HEK293 (cell line): Measurements from ENCODE around the gene STX1B.
A peak's percentile ranks its signal among the peaks of the same experiment; 100 is the strongest.

Experiments used
- CTCF ChIA-PET: fragments of 350-600 bp; formaldehyde crosslinking; extraction: SDS; loops from one replicate; lab custom pipeline; 2021; ENCODE audit warnings: antibody characterized with exemption; lab: Yijun Ruan, JAX
- POLR2A ChIA-PET: fragments of 300-600 bp; formaldehyde crosslinking; extraction: SDS; loops from one replicate; lab custom pipeline; 2020; ENCODE audit warnings: antibody characterized with exemption, inconsistent platforms; lab: Yijun Ruan, JAX
- H3K27ac ChIP-seq: fragments of 200-500 bp; sonication (Bioruptor generic); 2 replicates; pipeline ENCODE4 v1.5.1; 2014; ENCODE audit warnings: low read depth, low read length, control low read depth, inconsistent platforms; ENCODE audit errors: extremely low read depth
- H3K36me3 ChIP-seq, 2 experiments: fragments of 200-500 bp in 1 of 2; sonication (Bioruptor generic) in 1 of 2; 1 replicate in 1 of 2; 2 replicates in 1 of 2; pipeline ENCODE4 v1.5.1; 2014 to 2017; ENCODE audit warnings: inconsistent platforms in 2 of 2, low read length in 2 of 2; ENCODE audit not compliant: control insufficient read depth in 2 of 2, insufficient read depth in 1 of 2
- H3K4me1 ChIP-seq: fragments of 200-500 bp; sonication (Bioruptor generic); 2 replicates; pipeline ENCODE4 v1.5.1; 2014; ENCODE audit warnings: mild to moderate bottlenecking, low read length, inconsistent platforms; ENCODE audit not compliant: control insufficient read depth, insufficient read depth
- H3K4me3 ChIP-seq: 2 replicates; pipeline ENCODE4 v1.5.1; 2011; ENCODE audit warnings: low read depth, mild to moderate bottlenecking, control low read depth, low read length, moderate library complexity
- H3K9me3 ChIP-seq: fragments of 200-500 bp; sonication (Bioruptor generic); 2 replicates; pipeline ENCODE4 v1.5.1; 2014; ENCODE audit warnings: low read depth, low read length, inconsistent platforms; ENCODE audit not compliant: control insufficient read depth, insufficient read depth
- GLI4 ChIP-seq: fragments of 450-650 bp; formaldehyde crosslinking; IDR thresholded peaks from 2 replicates; pipeline ENCODE4 v1.5.1; 2016; ENCODE audit warnings: missing biosample characterization, missing genetic modification characterization
- GLIS2 ChIP-seq: fragments of 450-650 bp; formaldehyde crosslinking; IDR thresholded peaks from 2 replicates; pipeline ENCODE4 v1.5.1; 2016; ENCODE audit warnings: missing biosample characterization, missing genetic modification characterization
- HOXD13 ChIP-seq: sonication (generic); formaldehyde crosslinking; IDR thresholded peaks from 2 replicates; pipeline ENCODE4 v1.8.0; 2022; ENCODE audit warnings: missing genetic modification reagents, borderline replicate concordance
- IKZF3 ChIP-seq: fragments of 450-650 bp; IDR thresholded peaks from 2 replicates; pipeline ENCODE4 v1.5.0; 2018; ENCODE audit warnings: missing biosample characterization, mild to moderate bottlenecking, missing genetic modification characterization, moderate library complexity
- KLF16 ChIP-seq: fragments of 450-650 bp; formaldehyde crosslinking; IDR thresholded peaks from 2 replicates; pipeline ENCODE4 v1.5.1; 2017; ENCODE audit warnings: missing biosample characterization, missing genetic modification characterization
- KLF9 ChIP-seq: fragments of 450-650 bp; formaldehyde crosslinking; IDR thresholded peaks from 2 replicates; pipeline ENCODE4 v1.5.1; 2016; ENCODE audit warnings: missing biosample characterization, missing genetic modification characterization, low read depth
- SP2 ChIP-seq: fragments of 450-650 bp; formaldehyde crosslinking; IDR thresholded peaks from 2 replicates; pipeline ENCODE4 v1.5.1; 2016; ENCODE audit warnings: missing biosample characterization, missing genetic modification characterization
- TRIM28 ChIP-seq: IDR thresholded peaks from 2 replicates; pipeline ENCODE4 v1.6.1; 2011; ENCODE audit warnings: low read length, control low read depth, borderline replicate concordance
- ZBTB7A ChIP-seq: fragments of 450-650 bp; formaldehyde crosslinking; IDR thresholded peaks from 2 replicates; pipeline ENCODE4 v1.5.1; 2016; ENCODE audit warnings: low read depth, missing biosample characterization, missing genetic modification characterization
- ZFP37 ChIP-seq: fragments of 450-650 bp; formaldehyde crosslinking; IDR thresholded peaks from 2 replicates; pipeline ENCODE4 v1.5.1; 2016; ENCODE audit warnings: missing biosample characterization, missing genetic modification characterization
- ZIC2 ChIP-seq: fragments of 450-650 bp; formaldehyde crosslinking; IDR thresholded peaks from 2 replicates; pipeline ENCODE4 v1.5.1; 2016; ENCODE audit warnings: missing biosample characterization, missing genetic modification characterization
- ZNF121 ChIP-seq: fragments of 450-650 bp; formaldehyde crosslinking; IDR thresholded peaks from 2 replicates; pipeline ENCODE4 v1.5.1; 2016; ENCODE audit warnings: missing biosample characterization, missing genetic modification characterization
- ZNF138 ChIP-seq: fragments of 450-650 bp; formaldehyde crosslinking; IDR thresholded peaks from 2 replicates; pipeline ENCODE4 v1.5.1; 2016; ENCODE audit warnings: missing biosample characterization, missing genetic modification characterization, borderline replicate concordance
- ZNF146 ChIP-seq: fragments of 450-650 bp; formaldehyde crosslinking; IDR thresholded peaks from 2 replicates; pipeline ENCODE4 v1.5.1; 2016; ENCODE audit warnings: missing biosample characterization, missing genetic modification characterization
- ZNF2 ChIP-seq: fragments of 450-650 bp; formaldehyde crosslinking; IDR thresholded peaks from 2 replicates; pipeline ENCODE4 v1.5.1; 2016; ENCODE audit warnings: missing biosample characterization, missing genetic modification characterization
- ZNF23 ChIP-seq: fragments of 450-650 bp; formaldehyde crosslinking; IDR thresholded peaks from 2 replicates; pipeline ENCODE4 v1.5.1; 2016; ENCODE audit warnings: missing biosample characterization, missing genetic modification characterization, borderline replicate concordance
- ZNF404 ChIP-seq: fragments of 450-650 bp; formaldehyde crosslinking; IDR thresholded peaks from 2 replicates; pipeline ENCODE4 v1.5.1; 2017; ENCODE audit warnings: missing biosample characterization, missing genetic modification characterization
- ZNF423 ChIP-seq: fragments of 450-650 bp; formaldehyde crosslinking; IDR thresholded peaks from 2 replicates; pipeline ENCODE4 v1.5.1; 2016; ENCODE audit warnings: missing biosample characterization, missing genetic modification characterization
- ZNF544 ChIP-seq: fragments of 450-650 bp; formaldehyde crosslinking; IDR thresholded peaks from 2 replicates; pipeline ENCODE4 v1.5.0; 2017; ENCODE audit warnings: missing biosample characterization, missing genetic modification characterization
- ZNF549 ChIP-seq: fragments of 450-650 bp; IDR thresholded peaks from 2 replicates; pipeline ENCODE4 v1.5.1; 2018; ENCODE audit warnings: missing biosample characterization, missing genetic modification characterization, mild to moderate bottlenecking, inconsistent platforms, moderate library complexity
- ZNF654 ChIP-seq: fragments of 450-650 bp; formaldehyde crosslinking; IDR thresholded peaks from 2 replicates; pipeline ENCODE4 v1.5.1; 2016; ENCODE audit warnings: low read depth, missing biosample characterization, missing genetic modification characterization
- ZSCAN23 ChIP-seq: fragments of 450-650 bp; formaldehyde crosslinking; IDR thresholded peaks from 2 replicates; pipeline ENCODE4 v1.5.1; 2016; ENCODE audit warnings: missing biosample characterization, missing genetic modification characterization
- TF ChIP-seq, protein P1 (sequence below): fragments of 450-650 bp; formaldehyde crosslinking; optimal IDR thresholded peaks from 2 replicates; pipeline ENCODE3; 2016; ENCODE audit warnings: missing biosample characterization, mild to moderate bottlenecking, missing genetic modification characterization
- TF ChIP-seq, protein P2 (sequence below): fragments of 450-650 bp; formaldehyde crosslinking; IDR thresholded peaks from 2 replicates; pipeline ENCODE4 v1.5.1; 2016; ENCODE audit warnings: missing biosample characterization, missing genetic modification characterization
- TF ChIP-seq, protein P3 (sequence below): fragments of 450-650 bp; formaldehyde crosslinking; IDR thresholded peaks from 2 replicates; pipeline ENCODE4 v1.5.1; 2016; ENCODE audit warnings: missing biosample characterization, missing genetic modification characterization
- TF ChIP-seq, protein P4 (sequence below): fragments of 450-650 bp; formaldehyde crosslinking; IDR thresholded peaks from 2 replicates; pipeline ENCODE4 v1.5.1; 2016; ENCODE audit warnings: missing biosample characterization, missing genetic modification characterization
- TF ChIP-seq, protein P5 (sequence below): fragments of 450-650 bp; formaldehyde crosslinking; IDR thresholded peaks from 2 replicates; pipeline ENCODE4 v1.5.1; 2016; ENCODE audit warnings: missing biosample characterization, missing genetic modification characterization

The STX1B gene

DNA sequence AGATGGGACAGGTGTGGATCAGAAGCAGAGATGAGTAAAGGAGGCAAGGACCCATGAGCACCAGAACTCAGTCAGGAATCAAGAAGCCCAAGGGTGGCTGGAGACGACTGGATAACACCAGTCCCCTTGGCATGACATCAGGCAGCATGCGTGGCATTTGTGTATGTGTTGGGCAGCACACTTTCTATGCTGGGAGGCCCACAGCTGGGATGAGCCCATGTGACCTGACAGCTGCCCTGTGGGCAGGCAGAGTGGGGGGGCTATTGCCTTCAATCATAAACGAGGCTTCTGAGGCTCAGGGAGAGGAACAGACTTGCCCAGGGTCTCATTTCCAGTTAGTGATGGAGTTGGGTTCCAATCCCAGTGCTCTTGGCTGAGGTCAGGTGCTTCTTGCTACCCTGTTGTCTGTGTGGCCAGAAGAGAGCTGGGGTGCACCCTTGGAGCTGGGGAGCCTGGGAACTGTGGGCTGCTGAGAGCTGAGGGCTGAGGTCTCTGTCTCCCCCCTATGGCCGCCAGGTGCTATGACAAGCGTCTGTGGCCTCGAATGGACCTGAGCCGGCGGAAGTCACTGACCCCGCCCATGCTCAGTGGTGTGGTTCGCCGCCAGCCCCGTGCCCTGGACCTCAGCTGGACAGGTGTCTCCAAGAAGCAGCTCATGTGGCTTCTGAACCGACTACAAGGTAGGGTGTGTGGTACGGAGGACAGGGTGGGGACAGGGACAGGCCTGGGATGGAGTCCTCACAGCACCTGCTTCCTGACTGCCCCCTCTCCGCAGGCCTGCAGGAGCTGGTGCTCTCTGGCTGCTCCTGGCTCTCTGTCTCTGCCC, 68.6 kb downstream of the STX1B start:
- no peak overlapping the region for H3K4me3 ChIP-seq
- H3K27ac ChIP-seq: no peak overlapping the region
- no peaks in the 10 kb centered on the region for H3K4me1 ChIP-seq
- peaks cover 28 to 73% of the 10 kb centered on the region in 2 experiments; a peak in 2 of 3 replicates for H3K36me3 ChIP-seq
- ChIA-PET POLR2A (interaction anchor here (0.6 to 3.7 kb wide), 9 partner anchors 12 to 224 kb away, joined by 3 to 15 read pairs (median 4); partner anchors contain the start of genes FBXL19, KAT8 and SETD1A), CTCF (interaction anchor here (0.6 to 6.5 kb wide), 33 partner anchors 8 to 926 kb away, joined by 3 to 74 read pairs (median 3); partner anchors contain the start of gene SETD1A)
- no peaks in the 10 kb centered on the region for H3K9me3 ChIP-seq
- TF ChIP-seq, protein P1, sequence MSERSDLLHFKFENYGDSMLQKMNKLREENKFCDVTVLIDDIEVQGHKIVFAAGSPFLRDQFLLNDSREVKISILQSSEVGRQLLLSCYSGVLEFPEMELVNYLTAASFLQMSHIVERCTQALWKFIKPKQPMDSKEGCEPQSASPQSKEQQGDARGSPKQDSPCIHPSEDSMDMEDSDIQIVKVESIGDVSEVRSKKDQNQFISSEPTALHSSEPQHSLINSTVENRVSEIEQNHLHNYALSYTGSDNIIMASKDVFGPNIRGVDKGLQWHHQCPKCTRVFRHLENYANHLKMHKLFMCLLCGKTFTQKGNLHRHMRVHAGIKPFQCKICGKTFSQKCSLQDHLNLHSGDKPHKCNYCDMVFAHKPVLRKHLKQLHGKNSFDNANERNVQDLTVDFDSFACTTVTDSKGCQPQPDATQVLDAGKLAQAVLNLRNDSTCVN: no peak
- TF ChIP-seq SP2 (tag by site-specific recombination) (no peak), ZNF404 (no peak), ZNF121 (no peak), ZNF544 (tag by site-specific recombination) (no peak), KLF16 (peak; percentile 11; the same call in 1 of the 2 replicates), ZIC2 (tag by site-specific recombination) (peak; percentile 36), HOXD13 (CRISPR knock-in tag) (no peak), ZNF654 (tag by site-specific recombination) (peak; percentile 65), ZSCAN23 (tag by site-specific recombination) (no peak), GLI4 (tag by site-specific recombination) (no peak), GLIS2 (tag by site-specific recombination) (peak; percentile 33; the same call in 1 of the 2 replicates), ZNF549 (tag by site-specific recombination) (peak; percentile 99), ZBTB7A (tag by site-specific recombination) (no peak), KLF9 (tag by site-specific recombination) (peak; percentile 83), ZNF138 (no peak), TRIM28 (peak; percentile 50; the same call in 1 of the 2 replicates), ZNF2 (0 out of 2 replicates have a peak, but pooled peaks have one; percentile 28), ZFP37 (tag by site-specific recombination) (no peak), IKZF3 (tag by site-specific recombination) (no peak), ZNF23 (tag by site-specific recombination) (no peak), ZNF423 (tag by site-specific recombination) (no peak), ZNF146 (tag by site-specific recombination) (no peak)
- TF ChIP-seq, protein P2, sequence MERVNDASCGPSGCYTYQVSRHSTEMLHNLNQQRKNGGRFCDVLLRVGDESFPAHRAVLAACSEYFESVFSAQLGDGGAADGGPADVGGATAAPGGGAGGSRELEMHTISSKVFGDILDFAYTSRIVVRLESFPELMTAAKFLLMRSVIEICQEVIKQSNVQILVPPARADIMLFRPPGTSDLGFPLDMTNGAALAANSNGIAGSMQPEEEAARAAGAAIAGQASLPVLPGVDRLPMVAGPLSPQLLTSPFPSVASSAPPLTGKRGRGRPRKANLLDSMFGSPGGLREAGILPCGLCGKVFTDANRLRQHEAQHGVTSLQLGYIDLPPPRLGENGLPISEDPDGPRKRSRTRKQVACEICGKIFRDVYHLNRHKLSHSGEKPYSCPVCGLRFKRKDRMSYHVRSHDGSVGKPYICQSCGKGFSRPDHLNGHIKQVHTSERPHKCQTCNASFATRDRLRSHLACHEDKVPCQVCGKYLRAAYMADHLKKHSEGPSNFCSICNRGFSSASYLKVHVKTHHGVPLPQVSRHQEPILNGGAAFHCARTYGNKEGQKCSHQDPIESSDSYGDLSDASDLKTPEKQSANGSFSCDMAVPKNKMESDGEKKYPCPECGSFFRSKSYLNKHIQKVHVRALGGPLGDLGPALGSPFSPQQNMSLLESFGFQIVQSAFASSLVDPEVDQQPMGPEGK (tag by site-specific recombination): peak; percentile 80
- TF ChIP-seq, protein P3, sequence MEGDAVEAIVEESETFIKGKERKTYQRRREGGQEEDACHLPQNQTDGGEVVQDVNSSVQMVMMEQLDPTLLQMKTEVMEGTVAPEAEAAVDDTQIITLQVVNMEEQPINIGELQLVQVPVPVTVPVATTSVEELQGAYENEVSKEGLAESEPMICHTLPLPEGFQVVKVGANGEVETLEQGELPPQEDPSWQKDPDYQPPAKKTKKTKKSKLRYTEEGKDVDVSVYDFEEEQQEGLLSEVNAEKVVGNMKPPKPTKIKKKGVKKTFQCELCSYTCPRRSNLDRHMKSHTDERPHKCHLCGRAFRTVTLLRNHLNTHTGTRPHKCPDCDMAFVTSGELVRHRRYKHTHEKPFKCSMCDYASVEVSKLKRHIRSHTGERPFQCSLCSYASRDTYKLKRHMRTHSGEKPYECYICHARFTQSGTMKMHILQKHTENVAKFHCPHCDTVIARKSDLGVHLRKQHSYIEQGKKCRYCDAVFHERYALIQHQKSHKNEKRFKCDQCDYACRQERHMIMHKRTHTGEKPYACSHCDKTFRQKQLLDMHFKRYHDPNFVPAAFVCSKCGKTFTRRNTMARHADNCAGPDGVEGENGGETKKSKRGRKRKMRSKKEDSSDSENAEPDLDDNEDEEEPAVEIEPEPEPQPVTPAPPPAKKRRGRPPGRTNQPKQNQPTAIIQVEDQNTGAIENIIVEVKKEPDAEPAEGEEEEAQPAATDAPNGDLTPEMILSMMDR (tag by site-specific recombination): peak; percentile 85
- TF ChIP-seq, protein P4, sequence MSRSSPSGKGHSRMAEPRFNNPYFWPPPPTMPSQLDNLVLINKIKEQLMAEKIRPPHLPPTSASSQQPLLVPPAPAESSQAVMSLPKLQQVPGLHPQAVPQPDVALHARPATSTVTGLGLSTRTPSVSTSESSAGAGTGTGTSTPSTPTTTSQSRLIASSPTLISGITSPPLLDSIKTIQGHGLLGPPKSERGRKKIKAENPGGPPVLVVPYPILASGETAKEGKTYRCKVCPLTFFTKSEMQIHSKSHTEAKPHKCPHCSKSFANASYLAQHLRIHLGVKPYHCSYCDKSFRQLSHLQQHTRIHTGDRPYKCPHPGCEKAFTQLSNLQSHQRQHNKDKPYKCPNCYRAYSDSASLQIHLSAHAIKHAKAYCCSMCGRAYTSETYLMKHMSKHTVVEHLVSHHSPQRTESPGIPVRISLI (tag by site-specific recombination): no peak
- TF ChIP-seq, protein P5, sequence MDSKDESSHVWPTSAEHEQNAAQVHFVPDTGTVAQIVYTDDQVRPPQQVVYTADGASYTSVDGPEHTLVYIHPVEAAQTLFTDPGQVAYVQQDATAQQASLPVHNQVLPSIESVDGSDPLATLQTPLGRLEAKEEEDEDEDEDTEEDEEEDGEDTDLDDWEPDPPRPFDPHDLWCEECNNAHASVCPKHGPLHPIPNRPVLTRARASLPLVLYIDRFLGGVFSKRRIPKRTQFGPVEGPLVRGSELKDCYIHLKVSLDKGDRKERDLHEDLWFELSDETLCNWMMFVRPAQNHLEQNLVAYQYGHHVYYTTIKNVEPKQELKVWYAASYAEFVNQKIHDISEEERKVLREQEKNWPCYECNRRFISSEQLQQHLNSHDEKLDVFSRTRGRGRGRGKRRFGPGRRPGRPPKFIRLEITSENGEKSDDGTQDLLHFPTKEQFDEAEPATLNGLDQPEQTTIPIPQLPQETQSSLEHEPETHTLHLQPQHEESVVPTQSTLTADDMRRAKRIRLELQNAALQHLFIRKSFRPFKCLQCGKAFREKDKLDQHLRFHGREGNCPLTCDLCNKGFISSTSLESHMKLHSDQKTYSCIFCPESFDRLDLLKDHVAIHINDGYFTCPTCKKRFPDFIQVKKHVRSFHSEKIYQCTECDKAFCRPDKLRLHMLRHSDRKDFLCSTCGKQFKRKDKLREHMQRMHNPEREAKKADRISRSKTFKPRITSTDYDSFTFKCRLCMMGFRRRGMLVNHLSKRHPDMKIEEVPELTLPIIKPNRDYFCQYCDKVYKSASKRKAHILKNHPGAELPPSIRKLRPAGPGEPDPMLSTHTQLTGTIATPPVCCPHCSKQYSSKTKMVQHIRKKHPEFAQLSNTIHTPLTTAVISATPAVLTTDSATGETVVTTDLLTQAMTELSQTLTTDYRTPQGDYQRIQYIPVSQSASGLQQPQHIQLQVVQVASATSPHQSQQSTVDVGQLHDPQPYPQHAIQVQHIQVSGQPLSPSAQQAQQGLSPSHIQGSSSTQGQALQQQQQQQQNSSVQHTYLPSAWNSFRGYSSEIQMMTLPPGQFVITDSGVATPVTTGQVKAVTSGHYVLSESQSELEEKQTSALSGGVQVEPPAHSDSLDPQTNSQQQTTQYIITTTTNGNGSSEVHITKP (tag by site-specific recombination): 0 out of 2 replicates have a peak, but pooled peaks have one; percentile 13
